AG04449 (cell line): Measurements from ENCODE around the gene FKBP6.
"Not testable (repeated sequence)": the region's sequence is repeated elsewhere in the genome, so short reads cannot be mapped to it uniquely, and the experiment has no call there.

ENCODE experiments used
- CTCF ChIA-PET: fragments of 350-600 bp; formaldehyde crosslinking; extraction: SDS; loops from one replicate; lab custom pipeline; 2021; ENCODE audit warnings: antibody characterized with exemption; lab: Yijun Ruan, JAX
- POLR2A ChIA-PET: fragments of 400-600, 350-600 bp; formaldehyde crosslinking; extraction: SDS; loops from one replicate; lab custom pipeline; 2020; ENCODE audit warnings: antibody characterized with exemption, inconsistent platforms; lab: Yijun Ruan, JAX
- DNase-seq: peaks from one replicate; pipeline ENCODE4 v3.0.0-alpha.2; 2010; ENCODE audit warnings: low read depth, low spot score
- H3K4me3 ChIP-seq: 2 replicates; pipeline ENCODE4 v1.5.1; 2011; ENCODE audit warnings: low read depth, mild to moderate bottlenecking, control low read depth, low read length
- TF ChIP-seq, protein P1 (sequence below): IDR thresholded peaks from one replicate; pipeline ENCODE4 v1.5.1; 2011; ENCODE audit warnings: mild to moderate bottlenecking, moderate library complexity, low read length, control low read depth, inconsistent platforms; ENCODE audit not compliant: insufficient read depth; ENCODE audit errors: missing control alignments

Gene FKBP6

GRCh38 chr7:73308074-73308664 lies 19.8 kb upstream of the FKBP6 start:
- POLR2A ChIA-PET: interaction anchor here (0.5 kb wide), 1 partner anchor 152 kb away, joined by 4 read pairs; no protein-coding TSS in a partner anchor
- DNase-seq: no peak
- CTCF ChIA-PET: interaction anchor here (0.7 kb wide), 1 partner anchor 16 kb away, joined by 3 read pairs; no protein-coding TSS in a partner anchor
- TF ChIP-seq, protein P1, sequence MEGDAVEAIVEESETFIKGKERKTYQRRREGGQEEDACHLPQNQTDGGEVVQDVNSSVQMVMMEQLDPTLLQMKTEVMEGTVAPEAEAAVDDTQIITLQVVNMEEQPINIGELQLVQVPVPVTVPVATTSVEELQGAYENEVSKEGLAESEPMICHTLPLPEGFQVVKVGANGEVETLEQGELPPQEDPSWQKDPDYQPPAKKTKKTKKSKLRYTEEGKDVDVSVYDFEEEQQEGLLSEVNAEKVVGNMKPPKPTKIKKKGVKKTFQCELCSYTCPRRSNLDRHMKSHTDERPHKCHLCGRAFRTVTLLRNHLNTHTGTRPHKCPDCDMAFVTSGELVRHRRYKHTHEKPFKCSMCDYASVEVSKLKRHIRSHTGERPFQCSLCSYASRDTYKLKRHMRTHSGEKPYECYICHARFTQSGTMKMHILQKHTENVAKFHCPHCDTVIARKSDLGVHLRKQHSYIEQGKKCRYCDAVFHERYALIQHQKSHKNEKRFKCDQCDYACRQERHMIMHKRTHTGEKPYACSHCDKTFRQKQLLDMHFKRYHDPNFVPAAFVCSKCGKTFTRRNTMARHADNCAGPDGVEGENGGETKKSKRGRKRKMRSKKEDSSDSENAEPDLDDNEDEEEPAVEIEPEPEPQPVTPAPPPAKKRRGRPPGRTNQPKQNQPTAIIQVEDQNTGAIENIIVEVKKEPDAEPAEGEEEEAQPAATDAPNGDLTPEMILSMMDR: no peak
- peak overlapping the region; percentile 69 for H3K4me3 ChIP-seq

GRCh38 chr7:73308665-73309214 lies 19.2 kb upstream of the FKBP6 start, which contains the start of gene NSUN5:
TSS of gene NSUN5 (minus strand) at chr7:73308826. CDS start at chr7:73308790, 36 bp downstream.
- ChIA-PET CTCF (no interaction called here), POLR2A (interaction anchor here (0.5 kb wide), 1 partner anchor 153 kb away, joined by 4 read pairs; no protein-coding TSS in a partner anchor)
- TF ChIP-seq, protein P1: no peak
- H3K4me3 ChIP-seq: peak within 1 kb of the TSS; percentile 69
- DNase-seq: no peak

- POLR2A ChIA-PET, CTCF ChIA-PET, DNase-seq, H3K4me3 ChIP-seq: not testable (repeated sequence)
These were observed 16.5 kb upstream of the FKBP6 start for GRCh38 chr7:73311421-73311820.

GRCh38 chr7:73312831-73313520 lies 15.0 kb upstream of the FKBP6 start:
- POLR2A ChIA-PET: no interaction called here

DNA sequence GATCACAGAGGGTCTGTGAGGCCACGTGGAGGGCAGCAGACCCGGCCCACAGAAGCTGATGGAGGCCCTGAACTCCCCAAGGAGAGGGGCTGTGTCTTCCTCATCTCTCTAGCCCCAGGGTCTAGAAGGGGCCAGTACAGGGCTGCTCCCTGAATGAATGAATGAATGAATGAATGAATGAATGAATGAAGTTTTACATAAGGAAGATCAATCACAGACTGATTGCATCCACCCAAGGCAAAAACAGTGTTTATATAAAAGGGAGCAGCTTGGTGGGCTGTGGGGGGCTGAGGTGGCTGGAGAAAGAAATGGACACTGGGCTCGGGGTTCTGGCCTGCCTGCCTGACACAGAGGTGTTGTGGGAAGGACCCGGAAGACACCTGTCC lies 14.4 kb upstream of the FKBP6 start:
- POLR2A ChIA-PET: no interaction called here
- TF ChIP-seq, protein P1: no peak
- no peak for DNase-seq
- CTCF ChIA-PET: interaction anchor here (1.6 to 1.9 kb wide), 3 partner anchors 10 to 139 kb away, joined by 4 to 5 read pairs (median 4); no protein-coding TSS in a partner anchor
- H3K4me3 ChIP-seq: no peak overlapping the region

More at GRCh38 chr7:73312831-73313520, 15.0 kb upstream of the FKBP6 start:
- TF ChIP-seq, protein P1: no peak
- no peak for DNase-seq
- CTCF ChIA-PET: interaction anchor here (1.6 to 1.9 kb wide), 2 partner anchors 11 to 139 kb away, joined by 4 to 5 read pairs; no protein-coding TSS in a partner anchor
- H3K4me3 ChIP-seq: no peak overlapping the region

- ChIA-PET POLR2A (no interaction called here), CTCF (interaction anchor here (0.8 to 1.9 kb wide), 4 partner anchors 10 to 138 kb away, joined by 4 to 5 read pairs (median 4); no protein-coding TSS in a partner anchor)
- no peak for DNase-seq
- TF ChIP-seq, protein P1: no peak
- H3K4me3 ChIP-seq: no peak overlapping the region
These were observed 13.7 kb upstream of the FKBP6 start for GRCh38 chr7:73314271-73314670.
